ENCODE measurements around the gene ATG16L2.
"Not testable (repeated sequence)": the region's sequence is repeated elsewhere in the genome, so short reads cannot be mapped to it uniquely, and the experiment has no call there.

DNA sequence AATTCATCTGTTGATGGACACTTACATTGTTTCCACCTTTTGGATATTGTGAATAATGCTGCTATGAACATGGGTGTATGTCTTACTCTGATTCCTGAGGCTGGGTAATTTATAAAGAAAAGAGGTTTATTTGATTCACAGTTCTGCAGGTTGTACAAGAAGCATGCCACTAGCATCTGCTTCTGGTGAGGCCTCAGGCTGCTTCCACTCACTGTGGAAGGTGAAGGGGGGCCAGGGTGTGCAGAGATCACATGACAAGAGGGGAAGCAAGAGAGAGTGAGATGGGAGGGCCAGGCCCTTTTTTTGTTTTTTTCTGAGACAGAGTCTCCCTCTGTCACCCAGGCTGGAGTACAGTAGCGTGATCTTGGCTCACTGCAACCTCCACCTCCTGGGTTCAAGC is 7.8 kb upstream of the ATG16L2 start:
- TF ChIP-seq, protein P1, sequence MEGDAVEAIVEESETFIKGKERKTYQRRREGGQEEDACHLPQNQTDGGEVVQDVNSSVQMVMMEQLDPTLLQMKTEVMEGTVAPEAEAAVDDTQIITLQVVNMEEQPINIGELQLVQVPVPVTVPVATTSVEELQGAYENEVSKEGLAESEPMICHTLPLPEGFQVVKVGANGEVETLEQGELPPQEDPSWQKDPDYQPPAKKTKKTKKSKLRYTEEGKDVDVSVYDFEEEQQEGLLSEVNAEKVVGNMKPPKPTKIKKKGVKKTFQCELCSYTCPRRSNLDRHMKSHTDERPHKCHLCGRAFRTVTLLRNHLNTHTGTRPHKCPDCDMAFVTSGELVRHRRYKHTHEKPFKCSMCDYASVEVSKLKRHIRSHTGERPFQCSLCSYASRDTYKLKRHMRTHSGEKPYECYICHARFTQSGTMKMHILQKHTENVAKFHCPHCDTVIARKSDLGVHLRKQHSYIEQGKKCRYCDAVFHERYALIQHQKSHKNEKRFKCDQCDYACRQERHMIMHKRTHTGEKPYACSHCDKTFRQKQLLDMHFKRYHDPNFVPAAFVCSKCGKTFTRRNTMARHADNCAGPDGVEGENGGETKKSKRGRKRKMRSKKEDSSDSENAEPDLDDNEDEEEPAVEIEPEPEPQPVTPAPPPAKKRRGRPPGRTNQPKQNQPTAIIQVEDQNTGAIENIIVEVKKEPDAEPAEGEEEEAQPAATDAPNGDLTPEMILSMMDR (IDR thresholded peaks at IDR 0.05; ENCODE audit: extremely low read depth in 1 of 2, insufficient read depth in 1 of 2, low read depth in 1 of 2, low read length in 2 of 2), result not testable (repeated sequence)
- not testable (repeated sequence) for TF ChIP-seq POLR2AphosphoS5 (IDR thresholded peaks at IDR 0.05; ENCODE audit: insufficient read depth, low read depth, low read length)

Data from endothelial cell of umbilical vein (primary cell).